Iris pigment epithelial cell (primary cell): ENCODE data around the gene P2RX7.

Source experiments
- DNase-seq: peaks from one replicate; pipeline ENCODE4 v3.0.0-alpha.2; 2011; ENCODE audit warnings: low read depth

Gene P2RX7

DNA sequence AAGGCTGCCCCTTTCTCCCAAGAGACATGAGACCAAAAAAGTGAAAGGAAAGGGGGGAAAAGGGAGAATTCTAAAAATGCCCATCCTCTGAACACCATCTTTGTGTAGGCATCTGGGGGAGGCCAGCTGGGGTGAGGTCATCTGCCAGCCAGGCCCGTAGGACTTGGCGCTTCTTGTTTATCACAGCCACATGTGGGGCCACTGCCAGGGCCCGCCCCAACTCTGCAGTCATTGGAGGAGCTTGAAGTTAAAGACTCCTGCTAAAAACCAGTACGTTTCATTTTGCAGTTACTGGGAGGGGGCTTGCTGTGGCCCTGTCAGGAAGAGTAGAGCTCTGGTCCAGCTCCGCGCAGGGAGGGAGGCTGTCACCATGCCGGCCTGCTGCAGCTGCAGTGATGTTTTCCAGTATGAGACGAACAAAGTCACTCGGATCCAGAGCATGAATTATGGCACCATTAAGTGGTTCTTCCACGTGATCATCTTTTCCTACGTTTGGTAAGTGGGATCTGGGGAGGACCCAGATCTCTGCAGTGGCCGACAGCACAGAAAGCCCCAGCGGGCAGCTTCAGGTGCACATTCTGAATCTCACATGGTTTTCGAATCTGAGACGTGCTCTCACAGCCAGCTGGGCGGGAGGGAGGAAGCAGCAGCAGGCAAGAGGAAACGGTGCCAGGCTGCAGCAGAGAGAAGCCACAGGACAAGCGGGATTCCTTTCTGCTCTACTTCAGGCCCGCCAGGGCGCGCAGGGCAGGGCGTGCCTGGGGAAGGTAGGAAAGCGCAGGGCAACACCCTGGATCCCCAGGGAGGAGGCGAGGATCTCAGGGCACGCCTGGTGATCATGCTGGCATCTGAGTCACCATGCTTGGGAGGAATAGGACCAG, at the start of gene P2RX7:
Gene P2RX7 (plus strand): TSS at position 276 of the 881 bp plus-strand sequence. CDS start 95 bp downstream, at position 371.
- DNase-seq: peak; percentile 58

DNA sequence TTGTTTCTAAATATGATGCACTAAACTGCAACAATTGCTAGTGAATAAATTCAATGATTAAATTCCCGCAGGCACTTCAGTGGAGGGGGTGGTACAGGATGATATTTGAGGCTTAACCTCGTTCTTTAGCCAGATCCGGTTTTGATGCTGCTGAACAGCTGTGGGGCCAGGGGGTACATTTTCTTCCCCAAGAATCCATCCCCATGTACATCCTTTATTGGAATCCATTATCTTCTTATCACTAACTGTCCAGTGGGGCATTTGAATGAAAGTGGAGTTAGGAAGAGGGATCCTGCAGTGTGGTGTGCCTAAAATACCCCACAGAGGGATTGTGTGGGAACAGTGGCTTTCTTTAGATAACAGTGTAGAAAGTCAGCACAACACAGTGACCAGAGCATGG, 48.4 kb upstream of the P2RX7 start:
- no peak for DNase-seq

DNA sequence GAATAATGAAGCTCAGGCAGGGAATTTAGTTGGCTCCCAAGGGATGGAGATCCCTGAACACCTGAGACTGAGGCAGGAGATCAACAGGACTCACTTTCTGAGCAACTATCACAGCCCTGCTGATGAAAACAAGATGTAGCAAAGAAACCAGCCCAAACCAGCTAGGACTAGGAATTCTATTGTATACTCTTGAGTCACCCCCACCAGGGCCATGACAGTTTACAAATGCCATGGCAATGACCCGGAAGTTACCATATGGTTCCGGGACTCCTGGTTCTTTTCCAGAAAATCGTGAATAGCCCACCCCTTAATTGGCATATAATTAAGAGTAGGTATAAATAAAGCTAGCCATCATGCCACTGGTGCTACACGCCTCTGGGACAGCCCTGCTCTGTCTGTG, 47.6 kb upstream of the P2RX7 start:
- DNase-seq: no peak

DNA sequence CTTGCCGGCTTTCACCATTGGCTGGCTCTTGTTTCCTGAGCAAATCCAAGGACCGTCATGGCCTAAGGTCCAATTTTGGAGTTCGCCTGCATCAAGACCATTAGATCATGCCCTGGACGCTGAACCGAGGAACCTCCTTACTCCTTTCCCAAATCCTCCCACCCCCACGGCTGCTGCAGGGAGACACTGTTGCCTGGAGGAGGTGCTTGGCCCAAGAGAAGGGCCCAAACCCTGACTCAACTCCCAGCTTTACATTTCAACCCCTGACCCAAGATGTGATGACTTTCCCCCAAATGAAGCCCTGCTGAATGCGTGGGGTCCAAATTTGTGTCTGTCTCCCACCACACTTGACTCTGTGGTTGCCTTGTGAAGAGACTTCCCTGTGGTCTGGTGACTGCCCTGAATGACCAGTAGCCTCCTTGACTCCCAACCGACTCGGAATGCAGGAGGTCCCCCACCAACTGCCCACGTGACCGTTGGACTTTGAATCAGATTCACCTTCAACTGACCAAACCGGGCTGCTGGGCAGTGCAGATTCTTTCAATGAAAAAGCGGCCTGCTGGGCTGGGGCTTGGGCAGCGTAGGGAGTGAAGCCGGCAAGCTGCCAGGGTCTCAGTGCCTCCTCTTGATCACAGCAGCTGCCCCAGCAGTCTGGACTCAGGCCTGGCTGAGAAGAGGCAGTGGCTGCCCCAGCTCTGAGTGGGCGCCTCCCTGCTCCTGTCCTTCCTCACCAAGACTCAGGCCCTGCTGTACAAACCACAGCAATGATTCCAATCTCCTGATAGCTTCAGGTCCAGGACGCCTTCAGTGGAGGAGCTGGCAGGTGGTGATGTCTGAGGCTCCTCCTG, 46.9 kb upstream of the P2RX7 start:
- no peak for DNase-seq

DNA sequence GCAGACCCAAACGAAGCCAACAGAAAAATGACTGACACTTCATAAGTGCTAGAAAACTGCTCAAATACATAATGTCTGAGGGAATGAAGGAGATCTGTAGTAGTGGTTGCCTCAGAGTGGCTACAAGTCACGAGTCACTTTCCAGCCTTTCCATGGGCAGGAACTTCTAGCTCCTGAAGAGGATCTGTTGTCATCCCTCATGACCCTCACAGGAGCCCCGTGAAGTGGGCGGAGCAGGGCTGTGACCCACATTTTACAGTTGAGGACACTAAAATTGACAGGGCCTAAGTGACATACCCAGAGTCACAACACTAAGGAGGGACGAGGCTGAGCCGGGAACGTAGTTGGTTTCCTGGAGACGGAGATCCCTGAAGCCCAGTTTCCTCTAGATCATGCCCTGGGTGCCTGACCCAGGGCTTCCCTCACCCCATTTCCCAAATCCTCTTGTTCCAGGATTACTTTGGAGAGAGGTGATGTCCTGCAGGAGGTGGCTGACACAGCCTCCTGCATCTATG, 45.8 kb upstream of the P2RX7 start:
- no peak for DNase-seq

DNA sequence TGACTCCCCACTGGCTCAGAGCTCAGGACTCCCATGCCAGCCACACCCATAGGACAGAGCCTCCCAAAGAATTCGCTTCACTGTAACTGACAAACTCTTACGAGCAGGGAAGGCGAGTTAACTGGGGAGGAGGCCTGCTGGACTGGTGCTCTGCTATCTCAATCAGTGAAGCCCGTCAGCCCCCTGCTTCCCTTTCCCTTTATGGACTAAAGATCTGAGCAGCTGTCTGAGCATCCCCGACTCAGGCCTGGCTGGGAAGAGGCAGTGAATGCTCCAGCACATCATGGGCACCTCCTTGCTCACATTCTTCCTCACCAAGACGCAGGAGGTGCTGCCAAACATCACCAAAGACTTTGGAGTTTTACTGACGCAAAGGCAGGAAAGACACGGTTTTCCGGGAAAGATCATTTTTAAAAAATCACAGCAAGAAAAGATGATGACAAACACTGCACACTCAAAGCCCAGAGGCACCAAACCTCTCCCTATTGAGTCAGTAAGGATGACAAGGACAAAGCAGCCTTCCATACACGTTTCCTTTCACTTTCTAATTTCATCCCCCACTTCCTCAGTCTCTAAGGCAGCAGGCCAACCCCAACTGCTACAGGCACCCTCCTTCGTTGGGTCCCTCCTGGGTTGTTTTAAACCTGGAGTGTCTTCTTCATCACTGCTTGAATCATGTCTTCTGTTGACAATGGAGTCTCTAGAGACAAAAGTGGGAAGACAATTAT, 45.0 kb upstream of the P2RX7 start:
- no peak for DNase-seq

DNA sequence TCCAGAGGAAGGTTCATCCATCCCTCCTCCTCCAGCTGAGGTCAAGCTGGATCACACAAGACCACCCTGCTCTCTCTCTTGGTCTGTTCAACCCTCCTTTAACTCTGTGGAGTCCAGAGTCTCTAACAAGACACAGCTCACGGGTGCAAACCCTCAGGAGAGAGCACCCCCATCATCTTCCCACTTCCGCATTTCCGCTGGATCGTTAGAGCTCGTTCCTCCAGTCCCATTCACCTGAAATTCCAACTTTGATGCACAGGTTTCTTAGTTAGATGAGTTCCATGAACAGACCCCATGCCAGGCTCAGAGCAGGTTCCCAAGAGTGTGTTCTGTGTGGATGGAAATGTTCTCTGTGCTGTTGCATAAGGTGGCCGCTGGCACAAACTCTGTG, 44.5 kb upstream of the P2RX7 start:
- DNase-seq: no peak

DNA sequence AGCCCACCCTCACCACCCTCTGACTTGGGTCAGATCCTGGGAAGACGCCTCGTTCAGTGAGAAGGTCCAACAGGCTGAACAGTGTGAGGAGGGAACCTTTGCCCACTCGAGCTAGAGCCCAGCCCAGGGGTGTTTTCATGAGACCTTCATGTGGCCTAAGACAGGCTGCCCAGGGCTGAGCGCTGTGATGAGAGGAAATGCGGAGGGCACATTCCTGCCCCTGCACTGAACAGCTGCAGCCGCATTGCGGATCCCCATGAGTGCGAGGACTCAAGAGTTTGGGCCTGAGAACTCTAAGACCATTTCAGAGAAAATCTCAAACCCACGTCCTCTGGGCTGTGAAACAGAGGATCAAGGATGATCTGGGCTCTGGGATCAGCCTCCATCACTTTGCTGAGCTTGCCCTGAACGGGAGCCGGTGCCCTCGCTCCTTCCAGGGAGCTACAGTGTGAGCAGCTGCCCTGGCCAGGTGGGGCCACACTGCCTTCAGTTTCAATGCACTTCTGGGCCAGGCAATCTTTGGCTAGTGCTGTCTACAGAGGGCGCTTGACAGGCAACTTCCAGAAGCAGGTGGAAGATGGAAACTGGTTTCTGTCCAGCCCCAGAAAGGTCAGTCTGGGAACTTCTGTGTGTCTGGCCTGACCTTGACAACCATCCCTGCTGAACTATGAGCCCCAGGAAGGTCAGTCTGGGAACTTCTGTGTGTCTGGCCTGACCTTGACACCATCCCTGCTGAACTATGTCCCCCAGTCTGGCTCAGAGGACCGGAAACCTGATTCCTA, 43.5 kb upstream of the P2RX7 start:
- DNase-seq: no peak

DNA sequence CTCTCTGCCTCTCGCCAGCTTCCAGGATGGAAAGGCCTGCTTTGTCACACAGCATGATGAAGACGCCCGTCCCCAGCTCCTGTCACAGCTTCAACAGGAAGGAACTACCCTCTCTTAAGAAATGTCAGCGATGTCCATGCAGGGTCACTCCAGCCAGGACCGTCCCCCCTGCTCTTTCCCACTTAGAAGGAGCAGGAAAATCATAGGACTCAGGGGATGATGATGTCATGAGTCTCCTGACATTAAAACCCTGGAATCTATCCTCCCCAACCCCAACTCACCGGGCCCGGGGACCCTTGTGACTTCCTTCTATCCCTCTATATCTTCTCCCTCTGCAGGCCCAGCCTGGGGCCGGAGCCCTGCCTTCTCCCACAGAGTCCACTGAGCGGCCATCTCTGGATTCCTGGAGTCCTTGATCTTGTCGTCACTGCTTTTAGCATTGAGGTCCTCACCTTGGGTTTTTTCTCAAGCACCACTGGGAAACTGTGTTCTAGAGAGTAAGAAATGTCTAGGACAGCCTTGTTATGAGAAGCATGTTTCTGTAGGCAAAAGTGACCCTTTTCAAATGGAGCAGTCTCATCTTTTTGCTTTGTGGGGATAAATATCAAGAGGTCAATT, 42.8 kb upstream of the P2RX7 start:
- no peak for DNase-seq

DNA sequence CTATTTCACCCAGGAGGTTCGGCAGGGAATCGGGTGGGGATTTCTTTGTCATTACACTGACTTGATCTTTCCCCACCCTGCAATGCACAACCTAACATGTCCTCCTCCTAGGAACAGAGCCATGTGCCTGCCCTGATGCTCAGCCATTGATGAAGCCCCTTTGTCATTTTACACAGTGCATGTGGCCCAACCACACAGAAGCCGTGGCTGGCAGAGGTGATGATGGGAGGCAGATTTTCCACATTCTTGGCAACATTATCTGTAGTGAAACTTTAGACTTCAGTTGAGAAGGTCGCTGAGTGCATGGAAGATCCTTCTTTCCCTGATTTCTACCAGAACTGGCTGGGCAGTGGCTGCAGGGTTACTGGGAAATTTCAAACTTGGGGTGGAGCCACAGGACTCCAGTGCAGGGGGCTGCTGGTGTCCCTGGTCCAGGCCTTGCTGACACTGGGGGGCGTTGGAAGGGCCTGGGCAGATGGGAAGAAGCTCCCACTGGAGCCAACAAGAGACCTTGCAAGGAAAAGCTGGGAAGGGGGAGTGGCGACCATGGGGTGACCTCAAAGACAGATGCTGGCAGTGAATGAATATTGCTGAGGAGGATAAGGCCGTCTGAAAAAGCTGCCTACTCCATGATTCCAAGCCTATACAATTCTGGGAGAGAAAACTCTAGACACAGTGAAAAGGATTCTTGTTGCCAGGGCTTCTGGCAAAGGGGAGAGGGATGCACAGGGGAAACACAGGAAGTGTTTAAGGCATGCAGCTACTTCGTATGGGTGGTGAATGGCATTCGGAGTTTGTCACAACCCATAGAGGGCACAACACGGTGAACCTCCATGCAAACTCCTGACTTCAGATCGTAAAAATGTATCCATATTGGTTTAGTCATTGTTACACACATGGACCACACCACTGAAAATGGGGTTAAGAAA, 41.8 kb upstream of the P2RX7 start:
- DNase-seq: no peak

DNA sequence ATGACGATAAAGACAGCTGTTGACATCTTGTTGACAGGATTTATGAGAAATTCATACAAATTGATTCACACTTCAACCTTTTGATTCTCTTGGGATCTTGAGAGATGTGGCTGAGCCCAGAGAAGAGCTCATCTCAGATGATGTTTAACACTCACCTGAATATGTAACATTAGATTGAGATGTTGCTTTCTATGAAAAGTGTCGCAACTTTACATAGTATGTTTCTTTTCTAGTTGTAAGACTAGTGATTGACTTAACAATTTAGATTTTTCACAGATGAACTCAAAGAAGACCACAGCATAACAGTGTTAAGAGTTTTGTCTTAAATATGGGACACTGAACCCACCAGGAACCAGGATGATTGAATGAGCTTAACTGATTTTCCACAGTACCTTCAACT, 40.6 kb upstream of the P2RX7 start:
- no peak for DNase-seq

DNA sequence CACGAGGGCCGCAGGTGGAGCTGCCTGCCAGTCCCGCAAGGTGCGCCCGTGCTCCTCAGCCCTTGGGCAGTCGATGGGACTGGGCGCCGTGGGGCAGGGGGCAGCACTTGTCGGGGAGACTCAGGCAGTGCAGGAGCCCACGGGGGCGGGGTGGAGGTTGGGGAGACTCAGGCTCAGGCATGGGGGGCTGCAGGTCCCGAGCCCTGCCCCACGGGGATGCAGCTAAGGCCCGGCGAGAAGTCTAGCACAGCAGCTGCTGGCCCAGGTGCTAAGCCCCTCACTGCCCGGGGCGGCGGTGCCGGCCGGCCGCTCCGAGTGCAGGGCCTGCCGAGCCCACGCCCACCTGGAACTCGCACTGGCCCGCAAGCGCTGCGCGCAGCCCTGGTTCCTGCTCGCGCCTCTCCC, 39.2 kb upstream of the P2RX7 start:
- no peak for DNase-seq

DNA sequence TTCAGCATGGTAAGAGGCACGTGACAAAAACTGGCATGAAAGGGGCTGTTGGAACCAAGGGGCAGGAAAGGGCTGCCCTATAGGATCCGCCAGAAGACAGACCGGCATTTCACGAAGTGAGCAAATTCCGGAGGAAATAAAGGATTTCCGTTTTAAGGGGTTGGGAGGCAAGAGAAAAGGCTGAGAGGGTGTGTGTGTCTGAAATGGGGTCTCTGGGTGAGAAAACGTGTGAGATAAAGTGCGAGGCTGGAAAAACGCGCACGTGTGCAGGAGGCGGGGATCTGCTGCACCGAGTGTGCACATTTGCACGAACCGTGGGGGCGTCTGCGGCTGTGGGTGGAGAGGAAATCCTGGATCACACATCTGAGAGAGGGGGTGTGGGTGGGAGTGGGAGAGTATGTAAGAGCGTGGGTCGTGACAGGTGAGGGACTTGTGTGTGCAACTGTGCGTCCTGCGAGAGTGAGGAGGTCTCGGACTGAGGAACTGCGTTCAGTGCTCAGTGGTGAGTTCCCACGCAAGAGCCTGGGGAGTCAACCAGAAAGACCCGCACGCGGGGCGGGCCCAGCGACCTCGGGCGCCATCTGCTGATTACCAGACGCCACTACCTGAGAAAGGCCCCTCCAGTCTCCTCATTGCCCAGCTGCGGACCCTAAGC, 37.0 kb upstream of the P2RX7 start:
- DNase-seq: peak; percentile 56

DNA sequence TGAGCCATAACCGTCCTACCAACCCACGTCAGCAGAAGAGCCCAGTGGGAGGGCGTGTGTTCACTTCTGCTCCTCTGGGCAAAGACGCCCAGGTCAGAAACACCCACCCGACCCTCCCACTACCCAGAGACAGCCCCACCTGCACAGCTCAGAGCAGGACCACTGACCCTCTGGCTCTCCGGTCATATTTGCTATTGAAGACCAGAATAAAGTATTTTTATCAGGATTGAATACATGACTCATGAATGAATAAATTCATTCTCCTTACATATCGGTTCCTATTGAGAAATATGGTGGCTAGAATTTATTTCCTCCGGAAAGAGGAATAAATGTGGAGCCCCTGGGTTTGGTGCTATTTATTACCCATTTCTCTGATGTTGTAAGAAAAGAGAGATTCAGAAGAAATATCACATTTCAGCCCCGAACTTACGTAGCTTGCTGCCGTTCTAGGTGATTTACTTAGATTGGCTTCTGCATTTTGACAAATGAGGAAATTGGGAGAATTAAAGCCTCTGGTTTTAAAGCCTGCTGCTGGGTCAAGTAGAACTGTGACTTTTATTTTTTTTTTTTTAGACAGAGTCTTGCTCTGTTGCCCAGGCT, 36.4 kb upstream of the P2RX7 start:
- DNase-seq: no peak

DNA sequence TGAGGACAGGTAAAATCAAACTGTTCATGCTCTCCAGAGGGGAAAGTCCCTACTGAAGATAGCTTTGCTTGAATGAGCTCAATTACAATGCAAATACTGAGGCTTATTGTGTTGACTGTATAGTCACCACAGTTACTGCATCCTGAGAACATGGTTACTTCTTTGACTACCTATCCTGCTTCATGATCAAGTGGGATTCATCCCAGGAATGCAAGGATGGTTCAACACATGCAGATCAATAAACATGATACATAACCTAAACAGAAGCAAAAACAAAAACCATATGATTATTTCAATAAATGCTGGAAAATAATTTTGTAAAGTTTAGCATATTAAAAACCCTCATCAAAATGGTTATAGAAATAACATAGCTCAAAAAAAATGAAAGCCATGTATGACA, 32.9 kb upstream of the P2RX7 start:
- no peak for DNase-seq

DNA sequence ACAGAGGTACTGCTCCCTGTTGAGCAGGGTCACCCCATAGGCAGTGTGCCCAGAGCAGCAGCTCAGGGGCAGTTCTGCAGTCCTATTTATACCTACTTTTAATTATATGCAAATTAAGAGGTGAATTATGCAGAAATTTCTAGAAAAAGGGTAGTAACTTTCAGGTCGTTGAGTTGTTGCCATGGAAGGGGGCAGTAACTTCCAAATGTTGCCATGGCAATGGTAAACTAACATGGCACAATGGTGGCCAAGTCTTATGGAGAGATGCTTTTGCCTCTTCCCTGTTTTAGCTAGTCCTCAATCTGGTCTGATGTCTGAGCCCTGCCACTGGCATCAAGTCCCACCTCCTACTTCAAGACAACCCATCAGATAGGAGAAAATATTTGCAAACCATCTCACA, 30.4 kb upstream of the P2RX7 start:
- no peak for DNase-seq

DNA sequence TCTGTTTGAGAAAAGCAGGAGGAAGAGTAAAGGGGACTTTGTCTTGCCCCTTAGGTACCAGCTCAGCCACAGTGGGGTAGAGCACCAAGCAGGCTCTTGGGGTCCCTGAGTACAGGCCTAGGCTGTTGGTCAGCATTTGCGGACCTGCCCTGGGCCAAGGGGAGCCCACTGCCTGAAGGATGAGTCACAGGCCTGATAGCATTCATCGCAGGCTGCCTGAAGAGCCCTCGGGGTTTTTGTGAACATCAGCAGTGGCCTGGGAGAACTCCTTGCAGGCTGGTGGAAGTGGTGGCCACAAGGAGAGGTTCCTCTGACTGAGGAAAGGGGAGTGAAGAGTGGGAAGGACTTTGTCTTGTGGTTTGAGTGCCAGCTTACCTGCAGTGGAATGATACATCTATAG, 25.0 kb upstream of the P2RX7 start:
- DNase-seq: peak; percentile 45

DNA sequence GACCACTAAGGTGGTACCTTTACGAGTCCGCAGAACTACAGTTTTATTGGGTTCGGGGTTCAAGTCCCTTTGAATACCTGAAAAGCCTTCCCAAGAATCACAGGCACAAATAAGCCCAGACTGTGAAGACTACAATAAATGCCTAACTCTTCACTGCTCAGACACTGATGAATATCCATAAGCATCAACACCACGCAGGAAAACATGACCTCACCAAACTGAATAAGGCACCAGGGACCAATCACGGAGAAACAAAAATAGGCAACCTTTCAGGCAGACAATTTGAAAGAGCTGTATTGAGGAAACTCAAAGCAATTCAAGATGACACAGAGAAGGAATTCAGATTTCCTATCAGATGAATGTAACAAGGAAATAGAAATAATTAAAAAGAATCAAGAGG, 24.2 kb upstream of the P2RX7 start:
- DNase-seq: no peak
